NAMALWA (cell line): ENCODE results near the gene GABRE.

Experiments
- DNase-seq: peaks from one replicate; pipeline ENCODE4 v3.0.0-alpha.2; 2015; ENCODE audit warnings: low spot score

GABRE gene, protein sequence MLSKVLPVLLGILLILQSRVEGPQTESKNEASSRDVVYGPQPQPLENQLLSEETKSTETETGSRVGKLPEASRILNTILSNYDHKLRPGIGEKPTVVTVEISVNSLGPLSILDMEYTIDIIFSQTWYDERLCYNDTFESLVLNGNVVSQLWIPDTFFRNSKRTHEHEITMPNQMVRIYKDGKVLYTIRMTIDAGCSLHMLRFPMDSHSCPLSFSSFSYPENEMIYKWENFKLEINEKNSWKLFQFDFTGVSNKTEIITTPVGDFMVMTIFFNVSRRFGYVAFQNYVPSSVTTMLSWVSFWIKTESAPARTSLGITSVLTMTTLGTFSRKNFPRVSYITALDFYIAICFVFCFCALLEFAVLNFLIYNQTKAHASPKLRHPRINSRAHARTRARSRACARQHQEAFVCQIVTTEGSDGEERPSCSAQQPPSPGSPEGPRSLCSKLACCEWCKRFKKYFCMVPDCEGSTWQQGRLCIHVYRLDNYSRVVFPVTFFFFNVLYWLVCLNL

DNA sequence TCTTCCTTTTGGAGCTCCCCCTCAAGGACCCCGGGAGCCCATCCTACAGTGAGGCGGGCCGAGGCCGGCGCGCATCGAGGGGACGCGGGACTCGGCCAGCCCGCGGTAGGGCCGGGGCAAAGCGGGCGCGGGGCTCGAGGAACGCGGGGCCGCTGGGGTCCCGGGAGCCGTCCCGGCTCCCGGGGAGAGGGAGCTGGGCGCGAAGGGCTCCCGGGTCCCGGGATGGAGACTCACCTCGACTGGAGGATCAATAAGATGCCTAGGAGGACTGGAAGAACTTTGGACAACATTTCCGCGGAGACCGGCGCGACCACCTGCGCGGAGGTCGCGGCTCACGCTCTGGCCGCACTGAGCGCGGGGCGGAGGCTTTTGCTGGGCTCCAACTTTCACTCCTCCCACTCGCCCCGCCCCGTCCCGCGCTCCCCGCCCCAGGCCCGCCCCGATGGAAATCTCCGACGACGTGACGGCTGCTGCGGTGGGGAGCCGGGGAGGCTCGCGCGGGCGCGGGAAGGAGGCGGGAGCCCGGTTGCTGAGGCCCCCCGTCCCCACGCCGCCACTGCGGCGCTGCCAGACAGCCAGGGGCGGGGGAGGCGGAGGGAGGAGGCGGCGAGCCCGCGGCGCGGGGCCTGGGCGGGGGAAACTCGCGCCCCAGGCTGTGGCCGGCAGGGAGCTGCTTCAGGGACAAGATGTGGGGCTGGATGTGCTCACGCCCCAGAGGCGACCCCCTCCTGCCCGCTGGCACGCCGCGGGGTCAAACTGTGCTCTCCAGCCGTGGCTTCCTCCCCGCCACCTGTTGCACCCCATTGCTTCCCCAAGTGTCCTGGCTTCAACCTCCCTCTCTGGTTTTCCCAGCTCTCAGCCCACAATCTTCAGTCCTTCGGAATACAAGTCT is at the start of gene GABRE:
Gene GABRE (minus strand): TSS at position 341 of the 892 bp plus-strand sequence. CDS start 51 bp downstream, at position 290.
- DNase-seq, result no peak

DNA sequence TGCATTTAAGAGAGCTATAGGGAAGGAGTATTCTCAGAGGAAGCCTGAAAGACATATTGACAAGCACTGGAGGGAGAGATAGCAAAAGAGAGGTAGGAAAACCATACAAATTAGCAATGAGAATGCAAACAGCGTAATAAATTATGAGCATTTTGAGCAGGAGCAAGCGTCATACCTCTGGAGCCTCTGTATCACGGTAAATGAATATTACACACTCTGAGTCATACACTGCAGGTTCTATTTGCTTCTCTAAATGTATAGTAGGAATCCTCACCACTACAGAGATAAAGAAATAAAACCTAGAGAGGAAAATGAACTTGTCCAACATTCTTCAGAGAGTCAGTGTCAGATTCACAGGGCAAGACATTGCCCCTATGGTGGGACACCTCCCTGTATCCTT is 46.4 kb upstream of the GABRE start:
- no peak for DNase-seq

DNA sequence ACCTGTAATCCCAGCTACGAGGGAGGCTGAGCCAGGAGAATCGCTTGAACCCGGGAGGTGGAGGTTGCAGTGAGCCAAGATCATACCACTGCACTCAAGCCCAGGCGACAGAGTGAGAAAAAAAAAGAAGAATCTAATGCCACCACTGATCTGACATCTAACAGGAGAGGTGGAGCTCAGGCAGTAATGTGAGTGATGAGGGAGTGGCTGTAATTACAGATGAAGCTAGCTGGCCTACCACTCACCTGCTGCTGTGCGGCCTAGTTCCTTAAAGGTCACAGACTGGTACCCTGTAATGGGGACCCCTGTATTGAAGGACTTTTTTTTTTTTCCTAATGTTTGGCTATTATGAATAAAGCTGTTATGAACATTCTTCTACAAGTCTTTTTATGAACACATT is 25.3 kb upstream of the GABRE start:
- DNase-seq, result no peak

DNA sequence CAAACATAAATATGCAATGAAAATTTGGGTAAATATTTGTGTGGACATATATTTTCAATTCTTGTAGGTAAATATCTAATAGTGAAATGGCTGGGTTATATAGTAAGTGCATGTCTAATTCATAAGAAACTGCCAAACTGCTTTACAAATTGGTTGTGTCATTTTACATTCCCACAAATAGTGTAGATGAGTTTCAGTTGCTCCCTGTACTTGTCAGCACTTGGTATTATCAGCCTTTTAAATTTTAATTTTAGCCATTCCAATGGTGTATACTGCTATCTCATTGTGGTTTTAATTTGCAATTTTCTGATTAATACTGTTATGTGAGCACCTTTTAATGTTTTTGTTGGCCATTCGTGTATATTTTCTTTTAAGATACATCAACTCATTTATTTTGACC is 23.1 kb upstream of the GABRE start:
- no peak for DNase-seq

DNA sequence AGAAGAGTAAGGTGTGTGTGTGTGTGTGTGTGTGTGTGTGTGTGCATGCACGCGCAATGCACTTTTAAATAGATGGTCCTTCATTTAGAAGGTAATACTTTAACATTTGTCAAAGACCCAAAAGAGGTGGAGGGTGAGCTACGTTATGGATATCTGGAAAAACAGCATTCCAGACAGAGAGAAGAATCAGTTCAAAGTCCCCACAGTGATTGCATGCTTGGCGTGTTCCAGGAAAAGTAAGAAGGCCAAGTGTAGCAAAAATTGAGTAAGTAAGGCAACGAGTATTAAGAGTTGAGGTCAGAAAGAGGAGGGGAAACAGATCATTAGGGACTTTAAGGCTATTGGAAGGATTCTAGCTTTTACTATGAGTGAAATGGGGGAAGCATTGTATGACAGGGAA is 21.9 kb upstream of the GABRE start:
- DNase-seq, result no peak

DNA sequence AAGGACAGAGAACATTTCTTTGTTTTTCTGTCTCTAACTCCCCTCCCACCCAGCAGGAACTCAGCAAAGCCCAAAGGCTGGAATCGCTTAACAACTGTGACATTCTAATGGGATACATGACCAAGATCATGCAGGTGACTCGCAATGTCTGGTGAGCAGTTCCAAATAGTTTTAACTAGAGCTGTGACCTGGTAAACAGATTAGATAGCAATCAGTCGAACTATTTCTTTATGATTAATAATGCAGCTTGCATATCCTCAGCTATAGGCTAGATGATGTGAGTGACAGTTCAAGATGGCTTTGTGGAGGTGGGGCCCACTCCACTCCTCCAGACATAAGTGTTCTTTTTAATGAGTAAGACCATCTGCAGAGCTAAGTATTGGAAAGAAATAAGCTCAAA is 20.0 kb upstream of the GABRE start:
- DNase-seq, result no peak

DNA sequence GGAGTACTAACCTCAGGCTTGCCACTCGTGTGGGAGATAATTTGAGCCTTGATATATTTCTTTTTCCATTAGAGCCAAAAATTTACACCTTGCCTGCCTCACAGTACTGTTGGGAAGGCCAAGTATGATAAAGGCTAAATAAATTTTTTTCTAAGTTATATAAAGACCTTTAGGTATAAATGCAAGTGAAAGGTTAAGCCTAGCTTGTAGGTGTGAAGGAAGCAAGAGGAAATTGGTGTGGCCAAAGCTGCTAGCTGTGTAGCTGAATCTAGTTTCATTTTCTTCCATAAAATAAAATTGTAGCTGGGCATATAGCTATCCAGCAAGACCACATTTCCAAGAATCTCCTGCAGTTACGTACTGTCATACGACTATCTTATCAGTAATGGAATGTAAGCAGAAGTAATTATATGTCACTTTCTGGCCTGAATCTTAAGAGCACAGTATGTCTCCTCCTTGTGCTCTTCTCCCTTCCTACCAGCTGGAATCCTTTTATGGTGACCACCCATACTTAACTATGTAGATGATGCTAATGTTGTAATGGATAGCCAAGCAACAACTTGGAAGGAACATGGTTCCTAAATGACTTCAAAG is 14.3 kb upstream of the GABRE start:
- DNase-seq, result no peak

DNA sequence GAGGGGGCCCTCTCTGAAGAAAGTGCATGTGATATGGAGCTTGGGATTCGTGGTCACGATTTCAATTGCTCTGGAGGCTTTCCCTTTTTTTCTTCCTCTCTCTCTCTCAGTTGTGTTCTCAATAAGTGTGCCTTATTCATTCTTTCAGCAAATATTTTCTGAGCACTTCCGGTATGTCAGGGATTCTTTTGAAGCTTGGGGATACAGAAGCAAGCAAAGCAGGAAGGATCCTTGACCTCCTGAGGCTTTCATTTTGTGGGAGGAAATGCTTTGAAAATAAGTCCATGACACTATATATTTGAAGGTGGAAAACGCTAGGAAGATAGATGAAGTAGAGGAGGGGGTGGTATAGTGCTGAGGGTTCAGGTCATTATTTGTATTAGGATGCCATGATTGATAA is 12.6 kb upstream of the GABRE start:
- no peak for DNase-seq

DNA sequence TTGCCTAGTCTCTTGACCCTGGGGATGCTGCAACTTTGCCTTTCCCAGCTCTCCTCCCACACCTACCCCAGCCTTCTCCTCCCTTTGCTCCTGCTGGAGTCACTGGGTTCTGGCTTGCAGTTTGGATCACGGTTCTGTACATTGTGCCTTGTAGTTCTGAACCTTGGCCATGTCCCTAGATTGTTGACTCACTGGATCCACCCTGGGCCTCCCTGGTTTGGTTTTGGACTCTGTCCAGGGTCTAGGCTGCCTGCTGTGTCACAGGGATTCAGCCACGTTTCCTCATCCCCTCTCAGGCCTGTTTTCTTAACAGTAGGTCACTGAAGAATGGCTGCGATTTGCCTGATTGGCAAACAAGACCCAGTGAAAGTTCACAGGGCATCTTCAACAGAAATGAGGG is 11.5 kb upstream of the GABRE start:
- DNase-seq, result no peak

DNA sequence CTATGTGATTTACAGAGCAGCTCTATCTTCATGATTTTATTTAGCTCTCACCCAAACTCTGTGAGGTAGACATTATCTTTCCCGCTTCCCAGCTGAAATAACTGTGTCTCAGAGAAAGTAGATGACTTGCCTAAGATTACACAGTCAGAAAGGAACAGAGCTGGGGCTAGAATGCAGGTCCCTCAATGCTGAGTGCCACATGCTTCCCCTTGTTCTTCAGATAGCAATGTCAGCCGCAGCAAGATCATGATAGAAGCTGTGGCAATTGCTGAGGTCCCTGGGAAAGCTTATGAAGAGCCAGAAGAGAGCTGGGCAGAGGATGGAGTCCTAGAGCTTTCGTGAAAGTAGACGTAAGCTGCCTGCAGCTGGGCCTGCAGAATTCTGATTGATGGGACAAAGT is 11.1 kb upstream of the GABRE start:
- DNase-seq, result no peak

DNA sequence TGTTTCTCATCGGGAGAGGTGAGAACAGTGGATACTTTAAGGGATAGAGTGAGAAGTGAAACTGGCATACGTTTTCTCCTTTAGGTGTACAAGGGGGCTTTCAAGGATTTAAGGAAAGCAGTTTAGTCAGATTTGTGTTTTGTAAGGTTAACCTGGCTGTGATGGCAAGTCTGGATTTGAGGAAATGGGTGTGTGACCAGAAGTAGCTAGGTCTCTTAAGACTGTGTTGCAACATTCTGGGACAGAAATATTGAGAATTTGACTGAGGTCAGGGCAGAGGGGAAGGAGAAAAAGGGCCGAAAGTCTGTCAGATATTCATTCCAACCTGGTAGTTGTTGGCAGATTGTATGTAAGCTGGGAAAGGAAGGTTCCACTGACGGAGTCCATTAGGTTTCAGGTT is 10.4 kb upstream of the GABRE start:
- DNase-seq, result no peak

DNA sequence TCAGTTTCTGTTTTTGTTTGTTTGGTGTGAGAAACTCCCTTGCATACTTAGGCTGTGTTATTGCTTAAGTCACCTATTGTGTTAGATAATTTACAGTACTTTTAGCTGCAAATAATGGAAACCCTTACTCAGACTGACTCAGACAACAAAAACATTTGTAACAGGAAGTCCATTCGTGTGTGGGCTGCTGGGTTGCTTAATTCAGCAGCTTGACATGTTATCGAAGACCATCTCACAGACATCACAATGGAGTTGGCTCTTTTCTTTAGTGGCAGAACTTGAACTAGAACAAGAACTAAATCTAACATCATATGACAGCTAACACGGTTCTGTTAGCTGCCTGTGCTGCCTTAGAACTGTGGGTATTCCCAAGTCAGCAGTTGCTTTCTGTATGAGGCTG is 9.9 kb upstream of the GABRE start:
- no peak for DNase-seq

DNA sequence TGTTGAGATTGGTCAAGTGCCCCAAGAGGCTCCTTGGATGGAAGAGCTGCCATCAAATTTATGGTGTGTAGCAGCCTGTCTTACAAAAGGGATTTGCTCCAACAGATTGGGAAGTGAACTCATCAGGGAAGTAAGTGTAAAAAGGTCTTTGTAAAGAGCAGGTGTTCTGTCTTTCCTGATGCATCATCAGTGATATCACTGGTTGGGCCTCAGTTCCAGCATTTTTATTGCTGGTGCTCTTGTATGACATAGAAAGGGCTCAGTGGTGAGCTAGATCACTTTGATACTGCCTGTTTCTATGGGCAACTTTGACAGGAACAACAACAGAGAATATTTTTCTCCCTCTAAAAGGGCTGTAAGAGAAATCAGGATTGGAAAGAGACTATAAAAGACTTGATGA is 8.7 kb upstream of the GABRE start:
- DNase-seq, result no peak

DNA sequence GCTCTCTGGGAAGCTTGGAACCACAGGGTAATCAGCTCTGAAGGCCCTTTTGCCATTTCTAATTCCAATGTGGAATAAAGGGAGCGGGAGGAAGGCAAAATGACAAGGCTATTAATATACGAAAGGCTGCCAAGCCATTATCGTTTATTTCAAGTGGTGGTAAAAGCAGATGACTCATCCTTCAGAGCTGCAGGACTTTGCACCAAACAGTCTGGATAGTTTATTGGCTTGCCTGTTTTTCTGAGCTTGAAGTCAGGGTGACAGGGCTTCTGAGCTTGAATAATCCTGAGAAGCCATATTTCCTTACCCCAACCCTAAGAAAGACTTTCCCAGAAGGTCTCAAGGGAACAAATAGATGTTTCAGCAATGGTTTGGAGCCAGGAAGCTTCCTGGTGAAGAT is 7.7 kb upstream of the GABRE start:
- DNase-seq, result no peak

DNA sequence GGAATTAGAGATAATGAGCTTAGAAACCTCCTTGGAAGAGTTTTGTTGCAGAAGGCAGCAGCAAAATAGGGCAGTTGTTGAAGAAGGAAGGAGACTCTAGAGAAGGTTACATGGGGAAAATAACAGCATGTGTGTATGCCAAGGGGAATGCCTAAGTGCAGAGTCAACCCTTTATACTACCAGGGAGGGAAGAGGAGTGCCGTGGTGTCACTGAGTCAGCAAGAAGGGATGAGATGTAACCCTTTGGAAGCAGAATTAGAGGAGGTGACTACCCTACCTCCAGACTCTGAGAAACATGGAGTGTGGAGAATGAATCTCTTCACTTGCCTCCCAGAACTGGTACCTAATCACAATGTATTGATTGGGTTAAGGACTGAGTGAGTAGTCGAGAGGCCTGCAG is 6.7 kb upstream of the GABRE start:
- DNase-seq, result no peak

DNA sequence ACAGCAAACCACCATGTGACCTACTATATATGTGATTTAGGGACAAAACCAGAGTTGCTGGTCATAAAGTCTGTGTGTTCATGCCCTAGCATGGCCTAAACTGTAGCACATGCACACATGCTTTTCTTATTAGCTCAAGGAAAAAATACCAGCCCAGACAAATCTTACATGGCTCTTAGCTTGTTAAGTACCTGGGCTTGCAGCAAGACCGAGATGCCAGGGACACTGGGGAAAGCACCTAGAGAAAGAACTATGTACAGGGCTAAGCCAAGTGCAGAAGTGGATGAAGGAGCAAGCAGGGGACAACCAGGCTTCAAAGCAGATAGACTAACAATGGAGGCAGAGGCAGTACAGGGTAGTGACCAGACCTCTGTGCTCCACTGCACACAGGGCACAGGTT is 3.4 kb upstream of the GABRE start:
- no peak for DNase-seq

DNA sequence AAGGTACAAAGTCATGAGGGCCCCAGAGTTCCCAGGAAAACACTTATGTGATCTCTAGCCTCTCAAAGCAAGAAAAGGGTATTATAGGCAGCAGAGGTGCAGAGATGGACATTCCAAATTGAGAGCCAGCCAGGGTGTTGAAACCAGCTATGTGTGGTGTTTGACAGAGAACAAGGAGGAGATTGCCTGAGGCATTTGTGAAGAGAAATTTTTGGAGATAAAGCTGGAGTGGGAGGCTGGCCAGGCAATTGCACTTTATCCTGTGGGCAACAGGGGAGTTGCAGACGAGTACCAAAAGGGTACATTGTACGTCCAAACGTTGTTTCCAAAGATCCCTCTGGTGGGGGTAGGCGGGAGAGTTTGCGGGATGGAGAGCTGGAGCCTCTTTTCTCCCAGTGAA is 2.5 kb upstream of the GABRE start:
- DNase-seq, result no peak

DNA sequence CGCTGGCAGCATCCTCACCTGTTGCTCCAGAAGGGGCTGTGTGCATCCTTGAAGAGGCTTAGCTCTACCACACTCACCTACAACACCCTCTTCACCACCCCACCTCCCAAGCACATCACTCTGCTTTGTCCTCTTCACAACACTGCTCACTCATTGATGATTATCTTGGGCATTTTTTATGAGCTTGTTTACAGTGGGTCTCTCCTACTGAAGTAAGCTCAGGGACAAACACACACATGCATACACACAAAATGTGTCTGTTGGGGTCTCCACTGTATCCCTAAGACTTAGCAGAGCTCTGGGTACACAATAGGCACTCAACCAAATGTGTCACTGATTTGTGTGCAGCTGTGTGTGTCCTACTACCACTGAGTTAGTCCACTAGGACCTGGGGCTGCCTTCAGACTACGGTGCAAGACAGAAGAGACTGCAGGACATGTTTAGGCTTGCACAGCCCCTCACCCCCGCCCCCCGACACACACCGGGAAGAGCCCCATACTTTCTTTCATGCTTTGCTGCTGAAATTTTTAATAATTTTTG is 1.3 kb upstream of the GABRE start:
- no peak for DNase-seq

DNA sequence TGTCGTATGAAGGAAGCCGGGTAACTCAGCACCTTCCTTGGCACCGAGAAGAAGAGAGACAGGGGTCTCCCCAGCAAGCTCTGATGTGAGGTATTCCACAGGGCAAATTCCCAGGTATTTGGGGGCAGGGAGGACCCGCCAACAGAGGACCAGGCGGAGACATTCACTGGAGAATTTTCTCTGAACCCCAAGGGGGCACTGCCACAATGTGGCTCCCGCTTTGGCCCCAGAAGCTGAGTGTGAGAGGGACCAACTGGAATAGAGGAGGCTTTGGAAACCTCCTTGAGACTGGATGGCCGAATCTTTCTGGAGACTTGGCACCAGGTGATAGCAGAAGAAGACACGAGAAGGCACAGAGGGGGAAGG is 735 bp upstream of the GABRE start:
- DNase-seq, result no peak

DNA sequence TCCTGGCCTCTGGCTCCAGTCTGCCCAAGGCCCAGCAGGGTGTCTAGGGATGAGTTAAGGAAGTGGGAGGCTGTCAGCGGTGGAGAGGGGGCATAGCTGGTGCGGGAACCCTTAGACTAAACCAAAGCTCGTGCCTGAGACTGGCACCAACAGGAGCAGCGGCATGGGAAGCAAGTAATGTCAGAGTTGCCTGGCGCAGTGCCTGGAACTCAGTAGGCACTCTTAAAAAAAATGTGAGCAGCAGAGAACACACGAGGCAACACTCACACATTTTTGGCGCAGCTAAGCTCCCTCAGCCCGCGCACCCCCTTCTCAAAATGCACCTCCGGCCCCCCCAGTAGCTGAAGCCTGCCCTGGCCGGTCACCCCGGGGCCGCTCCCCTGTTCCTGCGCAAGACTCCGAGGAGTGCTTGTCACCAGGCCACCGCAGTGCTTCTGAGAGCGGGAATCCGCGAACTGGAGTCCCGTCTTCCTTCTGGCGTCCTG is 583 bp downstream of the GABRE start:
- DNase-seq, result no peak

DNA sequence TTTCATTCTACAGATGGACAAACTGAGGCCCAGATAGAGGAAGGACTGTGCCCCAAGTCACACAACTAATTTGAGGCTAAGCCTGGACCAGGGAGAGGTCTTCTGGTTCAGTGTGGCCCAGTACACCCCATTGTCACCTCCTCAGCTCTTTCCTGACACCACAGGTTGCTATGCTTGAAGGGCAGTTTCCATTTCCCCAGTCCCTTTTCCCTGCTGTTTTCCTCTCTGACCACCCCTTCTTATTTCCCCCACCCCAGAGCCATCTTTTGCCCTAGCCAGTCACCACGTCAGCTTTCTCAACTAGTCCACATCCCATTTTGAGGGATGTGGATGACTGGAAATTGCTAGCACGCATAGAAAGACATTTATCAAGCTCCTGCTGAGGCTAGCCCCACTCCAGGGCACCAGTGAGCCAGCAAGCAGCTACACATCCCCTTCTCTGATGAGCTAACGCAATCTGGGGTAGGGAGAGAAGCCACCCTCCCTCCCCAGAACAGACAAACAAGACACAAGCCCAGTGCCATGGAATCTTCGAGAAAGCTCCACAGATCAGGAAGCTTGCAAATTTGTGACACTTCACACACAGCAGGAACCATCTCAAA is 1.3 kb downstream of the GABRE start:
- DNase-seq, result no peak

DNA sequence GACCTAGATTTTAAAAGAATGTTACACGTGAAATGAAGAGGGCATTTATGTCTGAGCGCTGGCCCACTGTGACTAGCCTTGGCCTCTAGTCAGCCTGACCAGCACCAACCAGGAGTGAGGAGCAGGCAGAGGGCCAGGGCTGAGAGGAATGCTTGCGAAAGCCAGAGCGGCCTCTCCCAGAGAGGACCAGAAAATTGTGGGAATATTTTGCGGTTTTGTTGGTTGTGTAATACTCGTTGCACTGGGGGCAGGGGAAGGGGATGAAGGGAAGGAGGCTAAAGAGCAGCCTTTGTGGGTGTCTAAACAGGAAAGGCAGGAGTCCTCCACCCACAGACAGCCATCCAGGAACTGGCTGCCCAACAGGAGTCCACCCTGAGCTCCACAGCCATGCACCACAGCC is 3.8 kb downstream of the GABRE start:
- no peak for DNase-seq
